Measurements from ENCODE around the gene HAO1.
"Not testable (repeated sequence)": the region's sequence is repeated elsewhere in the genome, so short reads cannot be mapped to it uniquely, and the experiment has no call there.

Gene HAO1

GRCh38 chr20:7940341-7940740, at the start of gene HAO1:
HAO1 (minus strand) TSS chr20:7940458; CDS start chr20:7940422, 36 bp downstream.
- no peak for DNase-seq

- no peak for DNase-seq
Measured at GRCh38 chr20:7989379-7989778, 49.1 kb upstream of the HAO1 start.

GRCh38 chr20:7985916-7986315, 45.7 kb upstream of the HAO1 start:
- DNase-seq: no peak

DNA sequence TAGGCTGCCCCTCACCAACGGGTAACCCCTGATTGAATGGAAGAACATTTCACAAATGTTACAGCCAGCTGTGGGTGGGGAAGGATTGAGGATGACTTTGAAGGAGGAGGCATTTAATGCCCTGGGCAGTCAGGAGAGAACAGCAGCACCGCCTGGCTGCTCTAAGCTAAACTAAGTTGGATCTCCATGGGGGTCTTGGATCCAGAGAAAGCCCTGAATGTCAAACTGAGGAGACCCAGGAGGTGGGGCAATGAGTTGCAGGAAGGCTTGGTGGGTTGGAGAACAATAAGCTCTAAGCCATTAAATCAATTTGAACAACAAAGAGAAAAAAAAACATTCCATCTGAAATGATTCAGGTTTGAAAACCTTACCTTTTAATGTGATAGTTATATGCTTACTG, 43.9 kb upstream of the HAO1 start:
- DNase-seq: no peak

DNA sequence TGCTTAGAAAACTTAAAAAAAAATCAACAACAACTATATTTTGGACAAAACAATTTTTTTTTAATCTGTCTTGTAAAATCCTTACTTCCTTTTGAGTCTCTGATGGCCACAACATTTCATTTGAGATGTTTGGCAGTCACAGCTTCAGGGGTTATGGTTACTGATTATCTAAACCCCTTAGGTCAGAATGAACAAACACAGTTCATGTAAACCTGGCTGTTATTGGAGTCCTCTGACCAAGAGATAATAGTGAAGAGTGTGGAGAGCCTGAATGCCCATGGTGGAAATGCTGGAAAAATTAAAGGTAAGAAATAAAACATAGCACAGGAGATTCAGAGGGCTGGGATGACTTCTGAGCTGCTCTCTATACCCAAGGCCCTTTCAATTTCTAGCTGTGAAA, 41.1 kb upstream of the HAO1 start:
- no peak for DNase-seq

DNA sequence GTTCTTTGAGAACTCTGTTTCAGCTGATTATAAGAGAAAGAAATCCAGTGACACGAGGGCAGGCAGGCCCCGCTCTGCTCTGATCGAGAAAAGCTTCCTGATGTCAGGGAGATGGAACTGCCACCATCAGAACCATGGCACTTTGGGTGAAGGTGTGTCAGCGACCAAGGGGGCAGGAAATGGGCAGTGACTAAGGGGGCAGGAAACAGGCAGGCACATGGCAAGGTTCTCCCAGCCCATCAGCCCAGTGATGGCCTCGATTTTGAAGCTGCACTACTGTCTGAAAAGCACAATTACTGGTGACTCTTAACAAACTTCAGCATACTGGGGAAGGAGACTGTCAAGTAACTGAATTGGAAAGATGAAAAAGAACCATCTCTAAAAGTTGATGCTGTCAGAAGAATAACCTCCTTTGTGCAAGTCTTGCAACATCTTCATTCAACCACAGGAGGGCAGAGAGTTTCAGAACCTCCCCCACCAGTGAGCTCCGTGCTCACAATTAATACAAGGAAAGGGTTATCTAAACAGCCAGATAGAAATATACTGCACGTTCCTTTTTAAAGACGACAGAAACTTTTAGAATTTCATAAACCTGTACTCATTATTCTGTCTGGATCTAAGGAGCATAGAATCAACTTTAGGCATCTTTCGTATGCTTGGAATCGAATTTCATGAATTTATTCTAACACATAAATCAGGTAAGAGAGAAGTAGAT, 40.2 kb upstream of the HAO1 start:
- no peak for DNase-seq

- no peak for DNase-seq
Measured at GRCh38 chr20:7977709-7978108, 37.5 kb upstream of the HAO1 start.

DNA sequence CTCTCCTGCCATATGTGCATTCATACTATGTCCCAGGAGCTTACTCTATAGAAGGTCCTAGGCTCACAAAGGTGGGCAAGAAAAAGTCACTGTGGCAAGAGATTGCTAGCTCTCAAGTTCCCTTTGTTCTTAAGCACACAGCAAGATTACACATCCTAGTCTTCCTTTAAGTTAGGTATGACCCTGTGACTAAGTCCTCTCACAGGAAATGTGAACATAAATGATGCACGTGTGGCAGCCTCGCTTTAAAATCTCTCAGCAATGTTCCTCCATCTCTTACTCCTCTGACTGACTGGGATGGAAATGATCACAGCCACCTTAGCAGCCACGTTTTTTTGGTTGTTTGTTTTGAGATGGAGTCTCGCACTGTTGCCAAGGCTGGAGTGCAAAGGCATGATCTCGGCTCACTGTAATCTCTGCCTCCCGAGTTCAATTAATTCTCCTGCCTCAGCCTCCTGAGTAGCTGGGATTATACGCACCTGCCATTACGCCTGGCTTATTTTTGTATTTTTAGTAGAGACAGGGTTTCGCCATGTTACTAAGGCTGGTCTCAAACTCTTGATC, 35.7 kb upstream of the HAO1 start:
- no peak for DNase-seq

- DNase-seq: no peak
Measured at GRCh38 chr20:7974785-7975435, 34.7 kb upstream of the HAO1 start.

DNA sequence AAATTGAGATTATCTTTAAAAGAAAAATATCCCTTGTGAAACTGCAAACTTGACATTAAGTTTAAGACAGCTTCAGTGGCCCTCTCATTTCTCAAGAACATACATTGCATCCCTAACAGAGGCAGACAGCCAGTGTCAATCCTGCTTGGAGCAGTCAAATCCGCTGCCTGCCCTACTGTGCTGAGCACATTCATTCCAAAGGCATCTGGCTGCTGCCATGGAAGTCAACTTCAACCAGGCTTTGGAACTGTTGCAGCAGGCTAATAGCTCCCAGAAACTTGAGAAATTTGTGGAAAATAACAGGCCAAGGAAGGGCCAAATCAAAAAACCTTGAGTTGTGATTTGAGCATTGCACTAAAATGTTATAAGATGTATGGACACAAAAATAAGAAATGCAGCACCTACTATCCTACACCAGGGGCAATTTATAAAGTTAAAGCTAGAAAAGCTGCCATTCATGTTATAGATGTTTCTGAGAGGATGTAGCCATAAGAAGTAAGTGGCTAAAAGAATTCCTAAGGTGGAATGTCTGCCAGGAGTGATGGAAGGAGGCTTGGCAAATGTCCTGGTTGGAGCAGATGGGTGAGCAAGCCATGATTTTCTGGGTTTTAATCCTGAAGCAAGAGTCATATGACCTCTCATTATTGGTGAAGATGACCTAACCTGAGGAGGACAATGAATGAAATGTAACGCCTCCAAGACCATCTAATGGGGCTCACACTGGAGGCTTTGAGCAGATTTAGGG, 31.4 kb upstream of the HAO1 start:
- DNase-seq: no peak

GRCh38 chr20:7967199-7967844, 27.1 kb upstream of the HAO1 start:
- DNase-seq: no peak

DNA sequence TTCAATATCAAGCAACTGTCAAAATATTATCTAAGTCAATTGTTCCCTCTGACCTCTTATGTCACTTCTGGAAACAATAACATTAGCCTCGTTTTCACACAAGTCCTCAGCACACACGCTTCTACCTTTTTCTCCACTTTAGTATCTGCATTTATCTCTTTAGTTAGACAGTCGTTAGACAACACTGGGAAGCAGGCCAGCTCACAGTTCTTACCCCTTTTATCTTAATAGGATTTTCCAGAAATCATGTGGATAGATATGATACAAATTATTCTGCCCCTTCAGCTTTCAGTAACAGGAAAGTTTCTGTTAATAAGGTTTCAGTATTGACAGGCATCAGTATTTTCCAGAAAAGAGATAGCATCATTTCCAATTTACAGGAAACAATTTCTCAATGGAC, 25.9 kb upstream of the HAO1 start:
- DNase-seq: no peak

GRCh38 chr20:7959484-7959883, 19.2 kb upstream of the HAO1 start:
- DNase-seq: peak; percentile 12

- DNase-seq: not testable (repeated sequence)
Measured at GRCh38 chr20:7956561-7956960, 16.3 kb upstream of the HAO1 start.

DNA sequence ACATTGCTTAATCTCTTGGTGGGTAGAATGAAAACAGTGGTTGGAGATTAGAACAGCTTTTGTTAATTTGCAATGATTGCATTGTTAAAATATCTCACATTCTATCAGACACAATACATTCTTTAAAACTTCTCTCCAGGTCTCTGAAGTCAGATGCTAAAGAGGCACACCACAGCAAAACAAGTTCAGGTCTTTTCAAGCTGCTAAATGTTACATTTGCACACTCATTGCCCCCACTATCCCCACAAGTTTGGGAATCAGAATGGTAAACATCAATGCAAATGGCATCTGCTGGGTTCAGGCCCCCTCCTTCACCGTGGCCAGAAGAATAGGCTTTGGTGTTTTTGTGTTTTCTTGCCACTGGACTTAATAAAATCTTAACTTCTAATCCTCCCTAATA, 10.1 kb upstream of the HAO1 start:
- DNase-seq: no peak

DNA sequence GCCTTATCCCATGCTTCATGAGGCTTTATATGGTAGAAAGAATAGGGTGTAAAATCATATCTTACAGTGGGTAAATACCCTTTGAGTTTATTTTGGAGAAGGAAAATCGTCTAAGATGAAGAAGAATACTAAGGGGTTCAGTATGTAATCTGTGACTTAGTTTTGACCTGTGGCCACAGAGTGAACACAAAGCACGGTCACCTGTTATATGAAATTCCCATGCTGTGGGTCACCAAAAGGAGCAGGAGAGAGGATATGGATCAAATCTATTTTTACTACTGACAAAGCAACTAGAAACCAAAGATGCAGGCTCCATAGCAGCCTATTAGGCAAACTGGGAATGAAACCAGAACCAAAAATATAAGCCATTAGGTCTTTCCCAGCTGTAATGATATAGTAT, 3.6 kb upstream of the HAO1 start:
- DNase-seq: no peak

GRCh38 chr20:7939663-7940062, 595 bp downstream of the HAO1 start:
- no peak for DNase-seq

- DNase-seq: no peak
Measured at GRCh38 chr20:7938058-7938457, 2.2 kb downstream of the HAO1 start.

DNA sequence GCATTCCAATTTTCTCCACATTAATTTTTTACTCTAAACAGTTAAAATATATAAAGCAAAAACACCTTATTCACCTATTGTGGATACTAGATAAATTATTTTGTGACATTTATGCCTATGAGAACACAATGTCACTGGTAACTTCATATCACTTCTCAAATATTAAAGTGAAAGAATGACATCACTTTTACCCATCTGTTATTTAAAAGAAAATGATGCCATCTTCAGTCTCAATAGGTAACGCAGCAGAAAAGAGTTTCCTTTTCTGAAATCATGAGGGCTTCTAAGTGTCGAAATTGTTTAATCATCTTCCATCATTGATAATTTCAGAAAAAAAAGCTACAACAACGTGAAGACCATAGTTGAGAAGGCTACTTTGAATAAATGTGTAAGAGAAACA, 2.9 kb downstream of the HAO1 start:
- no peak for DNase-seq

- DNase-seq: no peak
Measured at GRCh38 chr20:7935027-7935551, 5.2 kb downstream of the HAO1 start.

DNA sequence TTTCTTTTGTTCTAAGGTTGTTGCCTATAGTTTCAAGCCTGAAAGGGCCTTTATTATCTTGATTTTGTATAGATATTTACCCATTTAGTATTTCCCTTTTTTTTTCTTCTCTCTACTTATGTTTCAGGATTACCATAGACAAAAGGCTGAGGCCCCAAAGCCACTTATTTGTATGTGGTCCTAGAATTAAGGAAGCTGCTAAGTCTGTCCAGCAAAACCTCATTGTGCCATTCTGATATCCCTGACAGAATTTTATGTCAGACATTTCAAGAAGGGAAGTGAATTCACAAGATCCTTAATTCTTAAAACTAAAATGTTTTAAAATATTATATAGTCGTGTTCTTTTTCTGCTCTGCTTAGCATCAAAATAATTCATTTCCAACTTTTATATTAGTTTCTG, 6.9 kb downstream of the HAO1 start:
- no peak for DNase-seq

DNA sequence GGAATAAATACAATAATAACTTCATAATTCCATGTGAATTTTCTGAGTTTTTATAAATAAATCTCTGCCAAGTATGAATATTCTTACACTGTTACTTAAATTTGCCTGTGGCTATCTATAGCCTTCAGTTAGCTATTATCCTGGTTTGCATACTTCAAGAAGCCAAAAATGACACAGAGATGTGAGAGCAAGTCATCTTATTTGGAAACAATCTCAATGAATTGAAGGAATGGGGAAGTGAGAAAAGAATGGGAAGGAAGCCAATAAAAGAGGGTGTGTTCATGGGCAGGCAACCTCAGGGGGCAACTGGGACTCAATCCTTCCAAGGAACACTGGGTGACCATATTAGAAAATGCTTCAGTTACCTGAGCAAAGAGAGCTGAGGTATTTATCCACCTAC, 9.9 kb downstream of the HAO1 start:
- DNase-seq: no peak

DNA sequence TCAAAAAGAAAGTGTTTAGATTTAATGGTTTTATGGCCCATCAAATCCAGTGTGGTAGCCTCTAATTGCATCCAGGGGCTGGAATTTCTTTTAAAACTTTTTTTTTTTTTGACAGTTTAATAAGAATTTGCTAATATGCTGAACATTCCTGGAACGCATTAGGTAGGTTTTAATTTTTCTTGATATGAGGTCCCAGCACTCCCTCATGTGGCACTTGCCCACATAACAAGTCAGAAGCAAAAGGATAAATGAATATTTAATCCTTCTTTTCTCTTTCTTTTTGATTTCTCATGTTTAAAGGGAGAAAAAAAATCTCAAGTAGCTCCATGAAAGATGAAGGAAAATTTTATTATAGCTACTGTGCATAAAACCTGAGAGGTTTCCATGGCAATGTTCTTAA, 13.5 kb downstream of the HAO1 start:
- DNase-seq: no peak

Data from DMS79 (cell line).